HCT116 (cell line): ENCODE data around the gene C12orf75.

Experiments
- CEBPB ChIP-seq: IDR thresholded peaks from 2 replicates; pipeline ENCODE4 v1.6.1; 2012; ENCODE audit warnings: low read depth
- EZH2 ChIP-seq: fragments of 200-600 bp; sonication (generic); IDR thresholded peaks from 2 replicates; pipeline ENCODE4 v1.6.1; 2017; ENCODE audit warnings: antibody characterized with exemption, mixed run types
- EZH2phosphoT487 ChIP-seq: fragments of 200-600 bp; IDR thresholded peaks from 2 replicates; pipeline ENCODE4 v1.6.1; 2018; ENCODE audit warnings: antibody characterized with exemption, borderline replicate concordance
- JUND ChIP-seq: IDR thresholded peaks from 2 replicates; pipeline ENCODE4 v1.6.1; 2012
- POLR2A ChIP-seq: IDR thresholded peaks from 2 replicates; pipeline ENCODE4 v1.7.0; 2011; ENCODE audit warnings: borderline replicate concordance; ENCODE audit not compliant: insufficient read depth, insufficient read length; ENCODE audit errors: extremely low read depth
- POLR2AphosphoS5 ChIP-seq: IDR thresholded peaks from 2 replicates; pipeline ENCODE4 v1.6.1; 2011; ENCODE audit warnings: mild to moderate bottlenecking, low read depth, low read length, moderate library complexity
- RAD21 ChIP-seq: IDR thresholded peaks from 2 replicates; pipeline ENCODE4 v1.6.1; 2012; ENCODE audit warnings: low read depth, mild to moderate bottlenecking
- SRF ChIP-seq: IDR thresholded peaks from 2 replicates; pipeline ENCODE4 v1.6.1; 2012; ENCODE audit warnings: low read depth
- TCF7L2 ChIP-seq: IDR thresholded peaks from 2 replicates; pipeline ENCODE4 v1.7.0; 2011; ENCODE audit warnings: borderline replicate concordance, inconsistent platforms; ENCODE audit not compliant: insufficient read depth, insufficient read length; ENCODE audit errors: extremely low read depth
- YY1 ChIP-seq: IDR thresholded peaks from 2 replicates; pipeline ENCODE4 v1.6.1; 2011; ENCODE audit warnings: low read length, low read depth, moderate library complexity, mild to moderate bottlenecking; ENCODE audit not compliant: insufficient replicate concordance; ENCODE audit errors: extremely low read depth
- ZFX ChIP-seq: fragments of 450-650 bp; IDR thresholded peaks from 2 replicates; pipeline ENCODE4 v1.6.1; 2017
- TF ChIP-seq, protein P1 (sequence below), 3 experiments: fragments of 200-600 bp in 1 of 3; sonication (generic) in 1 of 3; IDR thresholded peaks in 2 of 3; conservative IDR thresholded peaks in 1 of 3; 2 replicates each; pipeline ENCODE4 v1.5.1; 2012 to 2017; ENCODE audit warnings: low read depth in 2 of 3, low read length in 2 of 3, antibody characterized with exemption in 1 of 3, borderline replicate concordance in 1 of 3, control low read depth in 1 of 3, mild to moderate bottlenecking in 1 of 3, mixed read lengths in 1 of 3, mixed run types in 1 of 3, moderate library complexity in 1 of 3; ENCODE audit not compliant: insufficient read depth in 1 of 3
- TF ChIP-seq, protein P2 (sequence below): IDR thresholded peaks from 2 replicates; pipeline ENCODE4 v1.6.1; 2012

DNA sequence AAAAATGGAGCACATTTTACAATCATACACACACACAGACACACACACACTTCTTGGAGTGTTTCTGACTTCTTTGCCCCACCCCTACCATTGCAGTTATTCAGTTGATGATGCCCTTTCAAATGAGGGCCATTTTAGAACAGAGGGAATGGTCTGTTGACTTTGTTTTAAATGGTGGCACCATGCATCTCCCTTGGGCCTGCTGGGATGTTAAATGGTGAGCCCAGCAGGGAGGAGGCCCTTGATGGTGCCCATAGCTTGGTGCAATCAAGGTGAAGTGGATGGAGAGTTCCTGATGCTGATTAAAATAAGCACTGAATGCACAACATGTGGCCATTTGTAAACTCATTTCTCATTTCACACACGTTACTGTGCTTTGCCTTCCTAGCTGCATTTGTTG, 13.3 kb downstream of the C12orf75 start:
- TF ChIP-seq RAD21 (no peak), POLR2A (no peak), TCF7L2 (no peak), EZH2 (no peak), POLR2AphosphoS5 (no peak), SRF (no peak), CEBPB (no peak), ZFX (no peak), JUND (no peak), YY1 (no peak), EZH2phosphoT487 (no peak)
- TF ChIP-seq, protein P1, sequence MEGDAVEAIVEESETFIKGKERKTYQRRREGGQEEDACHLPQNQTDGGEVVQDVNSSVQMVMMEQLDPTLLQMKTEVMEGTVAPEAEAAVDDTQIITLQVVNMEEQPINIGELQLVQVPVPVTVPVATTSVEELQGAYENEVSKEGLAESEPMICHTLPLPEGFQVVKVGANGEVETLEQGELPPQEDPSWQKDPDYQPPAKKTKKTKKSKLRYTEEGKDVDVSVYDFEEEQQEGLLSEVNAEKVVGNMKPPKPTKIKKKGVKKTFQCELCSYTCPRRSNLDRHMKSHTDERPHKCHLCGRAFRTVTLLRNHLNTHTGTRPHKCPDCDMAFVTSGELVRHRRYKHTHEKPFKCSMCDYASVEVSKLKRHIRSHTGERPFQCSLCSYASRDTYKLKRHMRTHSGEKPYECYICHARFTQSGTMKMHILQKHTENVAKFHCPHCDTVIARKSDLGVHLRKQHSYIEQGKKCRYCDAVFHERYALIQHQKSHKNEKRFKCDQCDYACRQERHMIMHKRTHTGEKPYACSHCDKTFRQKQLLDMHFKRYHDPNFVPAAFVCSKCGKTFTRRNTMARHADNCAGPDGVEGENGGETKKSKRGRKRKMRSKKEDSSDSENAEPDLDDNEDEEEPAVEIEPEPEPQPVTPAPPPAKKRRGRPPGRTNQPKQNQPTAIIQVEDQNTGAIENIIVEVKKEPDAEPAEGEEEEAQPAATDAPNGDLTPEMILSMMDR (IDR thresholded peaks at IDR 0.05 in 2 of 3, conservative IDR thresholded peaks at IDR 0.05 in 1 of 3; ENCODE audit: borderline replicate concordance in 1 of 3, insufficient read depth in 1 of 3, low read depth in 2 of 3, low read length in 2 of 3), result no peak
- TF ChIP-seq, protein P2, sequence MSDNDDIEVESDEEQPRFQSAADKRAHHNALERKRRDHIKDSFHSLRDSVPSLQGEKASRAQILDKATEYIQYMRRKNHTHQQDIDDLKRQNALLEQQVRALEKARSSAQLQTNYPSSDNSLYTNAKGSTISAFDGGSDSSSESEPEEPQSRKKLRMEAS, result no peak
